GM23338 (cell line): ENCODE data around the gene RYR3. TPM values are rescaled to one million over a fixed set of nuclear protein-coding genes. Genes with fewer than 3 reads are reported as not detected.

Source experiments
- ATAC-seq: fragments of 200-7000 bp; cut with Tn5 transposase; 3 replicates; pipeline ENCODE4 v1.9.1; 2020
- DNase-seq: peaks from one replicate; pipeline ENCODE4 v3.0.0-alpha.2; 2015; ENCODE audit warnings: low spot score
- H2AFZ ChIP-seq: fragments of 200-600 bp; sonication (generic); 2 replicates; pipeline ENCODE4 v1.8.0; 2016; ENCODE audit warnings: antibody characterized with exemption, mild to moderate bottlenecking, moderate library complexity
- H3F3A ChIP-seq: fragments of 200-600 bp; sonication (generic); replicated peaks from 2 replicates; pipeline ENCODE4 v1.8.0; 2017; ENCODE audit warnings: antibody characterized with exemption, mixed run types, low read depth
- H3K27ac ChIP-seq: fragments of 200-600 bp; sonication (generic); 2 replicates; pipeline ENCODE4 v1.6.1; 2016; ENCODE audit warnings: low read depth
- H3K27me3 ChIP-seq: fragments of 200-600 bp; sonication (generic); 2 replicates; pipeline ENCODE4 v1.8.0; 2016; ENCODE audit warnings: mild to moderate bottlenecking, mixed run types, moderate library complexity; ENCODE audit not compliant: insufficient read depth
- H3K36me3 ChIP-seq: fragments of 200-600 bp; sonication (generic); 2 replicates; pipeline ENCODE4 v1.8.0; 2016; ENCODE audit warnings: mild to moderate bottlenecking; ENCODE audit not compliant: insufficient read depth
- H3K4me1 ChIP-seq: fragments of 200-600 bp; sonication (generic); 2 replicates; pipeline ENCODE4 v1.8.0; 2016; ENCODE audit warnings: mild to moderate bottlenecking, moderate library complexity; ENCODE audit not compliant: insufficient read depth
- H3K4me2 ChIP-seq: fragments of 200-600 bp; sonication (generic); 2 replicates; pipeline ENCODE4 v1.7.1; 2017; ENCODE audit warnings: mixed run types
- H3K4me3 ChIP-seq: fragments of 200-600 bp; sonication (generic); 2 replicates; pipeline ENCODE4 v1.6.1; 2016; ENCODE audit warnings: mixed run types
- H3K79me2 ChIP-seq: fragments of 200-600 bp; sonication (generic); replicated peaks from 2 replicates; pipeline ENCODE4 v1.8.0; 2017; ENCODE audit warnings: mild to moderate bottlenecking; ENCODE audit not compliant: insufficient read depth
- H3K9me2 ChIP-seq: fragments of 200-600 bp; sonication (generic); 2 replicates; pipeline ENCODE4 v1.8.0; 2017; ENCODE audit not compliant: insufficient read depth
- H4K20me1 ChIP-seq: fragments of 200-600 bp; sonication (generic); replicated peaks from 2 replicates; pipeline ENCODE4 v1.8.0; 2017; ENCODE audit warnings: mild to moderate bottlenecking; ENCODE audit not compliant: insufficient read depth
- H3K27ac Mint-ChIP-seq: 2 replicates; pipeline ENCODE4 v1.8.0; 2020; ENCODE audit warnings: inconsistent platforms, mild to moderate bottlenecking, moderate library complexity, mixed read lengths
- H3K27me3 Mint-ChIP-seq: 3 replicates; pipeline ENCODE4 v1.8.0; 2022; ENCODE audit warnings: low read depth, mild to moderate bottlenecking, moderate library complexity, mixed read lengths, inconsistent platforms; ENCODE audit not compliant: insufficient read depth, poor library complexity
- H3K36me3 Mint-ChIP-seq: 3 replicates; pipeline ENCODE4 v1.8.0; 2021; ENCODE audit warnings: low read depth, mild to moderate bottlenecking, inconsistent platforms, moderate library complexity, mixed read lengths
- H3K4me1 Mint-ChIP-seq: 3 replicates; pipeline ENCODE4 v1.8.0; 2020; ENCODE audit warnings: mild to moderate bottlenecking, inconsistent platforms, mixed read lengths
- H3K4me3 Mint-ChIP-seq: 3 replicates; pipeline ENCODE4 v1.8.0; 2021; ENCODE audit warnings: moderate library complexity, mild to moderate bottlenecking, inconsistent platforms, mixed read lengths
- H3K9me3 Mint-ChIP-seq: 3 replicates; pipeline ENCODE4 v1.8.0; 2020; ENCODE audit warnings: moderate library complexity, mild to moderate bottlenecking, inconsistent platforms, mixed read lengths
- CREB1 ChIP-seq: fragments of 250-450 bp; sonication (Bioruptor Pico); IDR thresholded peaks from 2 replicates; pipeline ENCODE4 v1.5.0; 2020; ENCODE audit warnings: low read depth, mild to moderate bottlenecking, moderate library complexity
- CTCF ChIP-seq, 2 experiments: fragments of 200-600 bp in 1 of 2; sonication (generic) in 1 of 2; conservative IDR thresholded peaks; 2 replicates each; pipeline versions ENCODE4 v1.5.1 to v1.6.1; 2016 to 2017; ENCODE audit warnings: antibody characterized with exemption in 2 of 2, low read depth in 2 of 2, mild to moderate bottlenecking in 2 of 2, moderate library complexity in 1 of 2
- ETS1 ChIP-seq: IDR thresholded peaks from 2 replicates; pipeline ENCODE4 v1.6.1; 2016; ENCODE audit warnings: antibody characterized with exemption
- EZH2 ChIP-seq: fragments of 200-600 bp; sonication (generic); IDR thresholded peaks from one replicate; pipeline ENCODE4 v1.8.0; 2017; ENCODE audit warnings: antibody characterized with exemption, mild to moderate bottlenecking, low read depth; ENCODE audit not compliant: unreplicated experiment
- EZH2phosphoT487 ChIP-seq: fragments of 200-600 bp; sonication (generic); IDR thresholded peaks from one replicate; pipeline ENCODE4 v1.8.1; 2018; ENCODE audit warnings: antibody characterized with exemption; ENCODE audit not compliant: unreplicated experiment
- JUNB ChIP-seq: IDR thresholded peaks from one replicate; pipeline ENCODE4 v1.6.1; 2016; ENCODE audit warnings: antibody characterized with exemption; ENCODE audit not compliant: unreplicated experiment
- NANOG ChIP-seq: IDR thresholded peaks from 2 replicates; pipeline ENCODE4 v1.6.1; 2016; ENCODE audit warnings: antibody characterized with exemption, borderline replicate concordance
- POLR2AphosphoS5 ChIP-seq: IDR thresholded peaks from 2 replicates; pipeline ENCODE4 v1.6.1; 2016; ENCODE audit warnings: antibody characterized with exemption, low read depth
- REST ChIP-seq: IDR thresholded peaks from one replicate; pipeline ENCODE4 v1.6.1; 2018; ENCODE audit warnings: antibody characterized with exemption; ENCODE audit not compliant: unreplicated experiment
- STAT1 ChIP-seq: IDR thresholded peaks from one replicate; pipeline ENCODE4 v1.6.1; 2016; ENCODE audit warnings: antibody characterized with exemption; ENCODE audit not compliant: unreplicated experiment
- ZNF114 ChIP-seq: fragments of 250-450 bp; sonication (Bioruptor Pico); IDR thresholded peaks from 2 replicates; pipeline ENCODE4 v1.5.0; 2020; ENCODE audit warnings: mild to moderate bottlenecking, moderate library complexity
- ZNF331 ChIP-seq: fragments of 250-450 bp; sonication (Bioruptor Pico); IDR thresholded peaks from 2 replicates; pipeline ENCODE4 v1.5.0; 2020; ENCODE audit warnings: low read depth, mild to moderate bottlenecking, moderate library complexity
- ZNF462 ChIP-seq: fragments of 250-450 bp; sonication (Bioruptor Pico); IDR thresholded peaks from 2 replicates; pipeline ENCODE4 v1.5.0; 2020; ENCODE audit warnings: mild to moderate bottlenecking, moderate library complexity
- polyA plus RNA-seq: library from polyadenylated mRNA; unstranded; fragments of >200 nt; fragmentation: Nextera tagmentation; extraction: Ambion mirVana; gene quantifications from 2 replicates; pipeline ENCODE4 v1.2.1, GENCODE V29; 2016
- total RNA-seq: library from RNA; depleted of rRNA; stranded (reverse); fragments of >200 nt; shearing (Covaris generic); gene quantifications from 2 replicates; pipeline ENCODE4 v1.2.3, GENCODE V29; 2014

RYR3 gene
- total and polyA plus RNA-seq, 2 experiments from 2014 or later = 1.1 to 1.2 TPM

- Histone ChIP-seq H3K9me2 (no peaks in the 10 kb centered on the region), H3K27me3 (no peaks in the 10 kb centered on the region), H3K79me2 (no peaks in the 10 kb centered on the region), H3K27ac (no peak overlapping the region), H3K4me3 (no peak overlapping the region), H3K4me1 (peaks cover 12% of the 10 kb centered on the region), H3K36me3 (no peaks in the 10 kb centered on the region), H4K20me1 (no peaks in the 10 kb centered on the region), H2AFZ (no peak overlapping the region), H3K4me2 (no peak overlapping the region), H3F3A (no peaks in the 10 kb centered on the region)
- ATAC-seq = no peak
- H3K27ac Mint-ChIP-seq = no peak overlapping the region
- no peak for DNase-seq
- no peaks in the 10 kb centered on the region for H3K27me3 Mint-ChIP-seq
- peaks cover 14% of the 10 kb centered on the region for H3K4me1 Mint-ChIP-seq
- no peaks in the 10 kb centered on the region for H3K36me3 Mint-ChIP-seq
- no peaks in the 10 kb centered on the region for H3K9me3 Mint-ChIP-seq
- H3K4me3 Mint-ChIP-seq = no peak overlapping the region
- TF ChIP-seq EZH2 (no peak), JUNB (no peak), NANOG (no peak), POLR2AphosphoS5 (no peak), REST (no peak), ETS1 (no peak), ZNF462 (CRISPR knock-in tag) (no peak), ZNF331 (CRISPR knock-in tag) (no peak), STAT1 (no peak), CTCF (conservative IDR thresholded peaks at IDR 0.05; ENCODE audit: low read depth in 2 of 2) (no peak), ZNF114 (no peak), EZH2phosphoT487 (no peak), CREB1 (CRISPR knock-in tag) (no peak)
Measured at GRCh38 chr15:33565094-33565493, 254.3 kb downstream of the RYR3 start.
